Measurements from ENCODE around the gene MYO18B. TPM values are rescaled to one million over a fixed set of nuclear protein-coding genes. Genes with fewer than 3 reads are reported as not detected.

MYO18B gene
- total RNA-seq, 2 donors from 2014 or later, result 0.11 TPM; not detected in 1

DNA sequence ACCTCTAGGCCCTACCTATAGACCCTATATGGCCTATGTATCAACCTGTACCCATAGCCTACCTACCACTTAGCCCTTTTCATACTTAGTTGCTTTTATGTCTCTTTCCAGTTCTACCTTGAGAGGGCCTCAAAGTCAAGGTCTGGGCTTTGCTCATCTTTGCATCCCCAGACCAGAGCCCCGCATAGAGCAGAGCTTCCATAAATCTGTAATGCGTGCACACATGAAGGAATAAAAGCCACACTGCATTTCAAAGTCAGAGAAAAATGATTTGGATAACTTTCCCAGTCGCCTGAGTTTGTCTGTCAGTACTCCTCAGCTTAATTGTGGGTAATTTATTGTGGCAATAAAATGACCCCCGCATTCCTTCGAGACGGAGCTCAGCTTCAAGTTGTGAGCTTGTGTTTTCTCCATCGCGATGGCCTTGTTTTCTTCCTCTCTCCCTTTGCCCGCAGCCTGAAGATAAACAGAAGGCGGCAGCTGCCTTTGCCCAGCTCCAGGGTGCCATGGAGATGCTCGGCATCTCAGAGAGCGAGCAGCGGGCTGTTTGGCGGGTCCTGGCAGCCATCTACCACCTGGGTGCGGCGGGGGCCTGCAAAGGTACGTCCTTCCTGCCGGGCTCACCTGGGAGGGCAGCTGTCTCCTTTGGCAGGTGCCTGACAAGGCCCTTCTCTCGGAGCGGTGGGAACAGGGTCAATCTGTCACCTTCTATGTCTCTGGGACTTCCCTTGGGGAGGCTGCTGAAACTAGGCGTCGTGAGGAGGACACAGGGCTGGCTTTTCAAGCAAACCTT is 55.7 kb downstream of the MYO18B start:
- Histone ChIP-seq H3K27ac (no peak overlapping the region), H3K9ac (ENCODE audit: low read depth in 2 of 2, low read length in 2 of 2) (no peak overlapping the region), H3K9me3 (no peaks in the 10 kb centered on the region), H3K27me3 (no peaks in the 10 kb centered on the region), H3K4me1 (no peaks in the 10 kb centered on the region), H3K36me3 (no peaks in the 10 kb centered on the region), H3K4me3 (no peak overlapping the region)
- TF ChIP-seq, protein P1, sequence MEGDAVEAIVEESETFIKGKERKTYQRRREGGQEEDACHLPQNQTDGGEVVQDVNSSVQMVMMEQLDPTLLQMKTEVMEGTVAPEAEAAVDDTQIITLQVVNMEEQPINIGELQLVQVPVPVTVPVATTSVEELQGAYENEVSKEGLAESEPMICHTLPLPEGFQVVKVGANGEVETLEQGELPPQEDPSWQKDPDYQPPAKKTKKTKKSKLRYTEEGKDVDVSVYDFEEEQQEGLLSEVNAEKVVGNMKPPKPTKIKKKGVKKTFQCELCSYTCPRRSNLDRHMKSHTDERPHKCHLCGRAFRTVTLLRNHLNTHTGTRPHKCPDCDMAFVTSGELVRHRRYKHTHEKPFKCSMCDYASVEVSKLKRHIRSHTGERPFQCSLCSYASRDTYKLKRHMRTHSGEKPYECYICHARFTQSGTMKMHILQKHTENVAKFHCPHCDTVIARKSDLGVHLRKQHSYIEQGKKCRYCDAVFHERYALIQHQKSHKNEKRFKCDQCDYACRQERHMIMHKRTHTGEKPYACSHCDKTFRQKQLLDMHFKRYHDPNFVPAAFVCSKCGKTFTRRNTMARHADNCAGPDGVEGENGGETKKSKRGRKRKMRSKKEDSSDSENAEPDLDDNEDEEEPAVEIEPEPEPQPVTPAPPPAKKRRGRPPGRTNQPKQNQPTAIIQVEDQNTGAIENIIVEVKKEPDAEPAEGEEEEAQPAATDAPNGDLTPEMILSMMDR (IDR thresholded peaks at IDR 0.05), result no peak
- DNase-seq, result no peak
- intact Hi-C loops (cut with DNase I), result no loop called here

DNA sequence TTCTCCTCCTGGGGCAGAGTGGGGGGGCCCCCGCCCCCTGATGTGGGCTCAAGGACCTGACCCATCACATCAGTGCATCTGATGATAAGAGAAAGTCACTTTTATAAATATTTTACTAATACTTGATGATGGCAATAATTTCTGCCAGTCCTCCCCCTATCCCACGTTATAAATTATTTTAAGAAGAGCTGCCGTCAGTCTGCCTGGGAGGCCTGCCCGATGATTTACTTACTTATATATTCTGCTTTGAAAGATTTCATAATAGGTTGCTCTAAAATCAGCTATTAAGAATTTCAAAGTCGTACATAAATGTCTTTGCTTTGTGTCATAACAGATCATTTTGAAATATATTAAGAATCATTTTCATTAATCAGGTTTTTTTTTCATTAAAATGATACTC is 58.8 kb downstream of the MYO18B start:
- no peaks in the 10 kb centered on the region for H3K4me1 ChIP-seq
- no peaks in the 10 kb centered on the region for H3K27me3 ChIP-seq
- DNase-seq, result no peak
- no peaks in the 10 kb centered on the region for H3K36me3 ChIP-seq
- intact Hi-C loops (cut with DNase I), result no loop called here
- TF ChIP-seq, protein P1 (IDR thresholded peaks at IDR 0.05), result no peak
- H3K27ac ChIP-seq, result no peak overlapping the region
- no peak overlapping the region for H3K9ac ChIP-seq (ENCODE audit: low read depth in 2 of 2, low read length in 2 of 2)
- no peak overlapping the region for H3K4me3 ChIP-seq
- no peaks in the 10 kb centered on the region for H3K9me3 ChIP-seq

DNA sequence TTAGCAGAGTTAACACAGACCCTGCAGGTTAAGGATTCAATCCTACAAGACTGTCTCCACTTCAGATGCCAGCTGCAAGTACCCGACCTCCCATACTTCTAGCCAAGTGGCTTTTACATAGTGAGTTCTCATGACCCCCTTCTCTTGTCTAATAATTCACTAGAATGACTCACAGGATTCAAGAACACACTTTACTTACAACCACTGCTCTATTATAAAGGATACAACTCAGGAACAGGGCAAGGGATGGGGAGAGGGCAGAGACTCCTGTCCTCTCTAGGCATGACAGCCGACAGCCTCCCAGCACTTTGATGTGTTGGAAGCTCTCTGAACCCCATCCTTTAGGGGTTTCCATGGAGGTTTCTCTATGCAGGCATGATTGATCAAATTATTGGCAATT is 60.0 kb downstream of the MYO18B start:
- H3K4me1 ChIP-seq, result no peaks in the 10 kb centered on the region
- H3K4me3 ChIP-seq, result no peak overlapping the region
- DNase-seq, result no peak
- TF ChIP-seq, protein P1 (IDR thresholded peaks at IDR 0.05), result no peak
- H3K9me3 ChIP-seq, result no peaks in the 10 kb centered on the region
- intact Hi-C loops (cut with DNase I), result no loop called here
- no peak overlapping the region for H3K27ac ChIP-seq
- H3K9ac ChIP-seq (ENCODE audit: low read depth in 2 of 2, low read length in 2 of 2), result no peak overlapping the region
- H3K36me3 ChIP-seq, result no peaks in the 10 kb centered on the region
- H3K27me3 ChIP-seq, result no peaks in the 10 kb centered on the region

DNA sequence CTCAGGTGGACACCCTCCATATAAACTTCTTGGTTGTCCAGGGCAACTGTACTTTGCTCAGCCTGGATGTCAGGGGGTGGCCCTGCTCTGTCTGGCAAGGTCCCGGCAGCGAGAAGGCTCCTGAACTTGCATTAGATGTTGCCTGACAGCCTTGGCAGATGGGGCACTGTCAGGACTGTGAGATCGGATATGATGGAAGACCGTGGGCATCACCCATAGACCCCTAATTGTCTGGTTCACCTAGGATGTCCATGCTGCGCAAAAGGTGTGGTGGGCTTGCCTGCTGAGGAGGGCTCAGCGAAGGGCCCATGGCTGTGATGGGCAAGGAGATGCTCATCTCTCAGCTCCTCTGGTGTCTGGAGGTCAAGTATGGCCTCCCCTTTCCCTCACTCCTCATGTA is 62.7 kb downstream of the MYO18B start:
- Histone ChIP-seq H3K9me3 (no peaks in the 10 kb centered on the region), H3K4me3 (no peak overlapping the region), H3K27me3 (no peaks in the 10 kb centered on the region), H3K36me3 (no peaks in the 10 kb centered on the region), H3K9ac (ENCODE audit: low read depth in 2 of 2, low read length in 2 of 2) (no peak overlapping the region), H3K4me1 (no peaks in the 10 kb centered on the region), H3K27ac (no peak overlapping the region)
- intact Hi-C loops (cut with DNase I), result no loop called here
- TF ChIP-seq, protein P1 (IDR thresholded peaks at IDR 0.05), result no peak
- no peak for DNase-seq

DNA sequence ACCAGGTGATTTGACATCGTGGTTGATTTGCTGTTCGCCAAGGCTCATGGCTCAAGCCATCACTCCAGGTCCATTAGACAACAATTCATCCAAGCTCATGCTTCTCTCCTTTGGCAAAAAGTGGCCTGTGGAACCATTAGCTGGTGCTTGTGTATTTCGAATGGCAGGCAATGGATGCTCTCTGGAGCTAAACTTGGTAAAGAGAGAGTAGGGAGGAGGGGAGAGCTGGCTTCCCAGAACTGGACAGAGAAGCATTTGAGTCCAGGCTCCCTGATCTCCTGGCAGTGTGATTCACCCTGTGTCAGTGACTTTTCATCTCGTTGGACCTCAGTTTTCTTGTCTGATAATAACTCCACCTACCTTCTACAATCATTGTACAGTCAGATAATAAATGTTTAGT is 64.6 kb downstream of the MYO18B start:
- Histone ChIP-seq H3K4me1 (no peaks in the 10 kb centered on the region), H3K27me3 (no peaks in the 10 kb centered on the region), H3K9me3 (no peaks in the 10 kb centered on the region), H3K36me3 (no peaks in the 10 kb centered on the region), H3K27ac (no peak overlapping the region), H3K9ac (ENCODE audit: low read depth in 2 of 2, low read length in 2 of 2) (no peak overlapping the region), H3K4me3 (no peak overlapping the region)
- no peak for DNase-seq
- intact Hi-C loops (cut with DNase I), result no loop called here
- TF ChIP-seq, protein P1 (IDR thresholded peaks at IDR 0.05), result no peak

Measured in colonic mucosa (tissue), 4 donors.